HG03280 (cell line): ENCODE results near the gene ASTN2.

Experiments used
- ATAC-seq: cut with Tn5 transposase; IDR thresholded peaks from one replicate; pipeline ENCODE4 v1.9.1; 2021; ENCODE audit warnings: mild to moderate bottlenecking, moderate library complexity; ENCODE audit not compliant: unreplicated experiment

ASTN2 gene

GRCh38 chr9:116550696-116551436 is 864.0 kb downstream of the ASTN2 start:
- no peak for ATAC-seq

- ATAC-seq: no peak
Measured at GRCh38 chr9:116549786-116550660, 864.8 kb downstream of the ASTN2 start.

GRCh38 chr9:116549061-116549664 is 865.7 kb downstream of the ASTN2 start:
- no peak for ATAC-seq

- no peak for ATAC-seq
Measured at GRCh38 chr9:116547729-116548426, 867.0 kb downstream of the ASTN2 start.

GRCh38 chr9:116546711-116547581 is 867.9 kb downstream of the ASTN2 start:
- ATAC-seq: no peak

GRCh38 chr9:116544896-116545295 is 870.0 kb downstream of the ASTN2 start:
- ATAC-seq: no peak

GRCh38 chr9:116543731-116544400 is 871.0 kb downstream of the ASTN2 start:
- no peak for ATAC-seq

GRCh38 chr9:116541402-116541801 is 873.5 kb downstream of the ASTN2 start:
- ATAC-seq: no peak

- ATAC-seq: no peak
Measured at GRCh38 chr9:116539549-116539948, 875.3 kb downstream of the ASTN2 start.

- ATAC-seq: no peak
Measured at GRCh38 chr9:116525611-116526010, 889.2 kb downstream of the ASTN2 start.

- ATAC-seq: no peak
Measured at GRCh38 chr9:116524778-116525470, 889.9 kb downstream of the ASTN2 start.

GRCh38 chr9:116520218-116520617 is 894.6 kb downstream of the ASTN2 start:
- ATAC-seq: no peak

- no peak for ATAC-seq
Measured at GRCh38 chr9:116516456-116516855, 898.4 kb downstream of the ASTN2 start.

GRCh38 chr9:116515541-116515940 is 899.3 kb downstream of the ASTN2 start:
- ATAC-seq: no peak

GRCh38 chr9:116506685-116507084 is 908.2 kb downstream of the ASTN2 start:
- no peak for ATAC-seq

GRCh38 chr9:116504893-116505480 is 909.9 kb downstream of the ASTN2 start:
- peak; percentile 97 for ATAC-seq

GRCh38 chr9:116504081-116504480 is 910.8 kb downstream of the ASTN2 start:
- ATAC-seq: no peak

GRCh38 chr9:116502746-116503145 is 912.1 kb downstream of the ASTN2 start:
- ATAC-seq: no peak

- no peak for ATAC-seq
Measured at GRCh38 chr9:116501871-116502270, 913.0 kb downstream of the ASTN2 start.
